DMS79 treated with DMSO at 0.1 percent for 48 hours (cell line): ENCODE results near the gene MSX1.

Experiments used
- DNase-seq: peaks from one replicate; lab custom pipeline; 2025; lab: John Stamatoyannopoulos, UW

MSX1 gene

GRCh38 chr4:4857809-4858508 is 1.5 kb upstream of the MSX1 start:
- no peak for DNase-seq

GRCh38 chr4:4858527-4859324 is 739 bp upstream of the MSX1 start:
- DNase-seq: no peak

- no peak for DNase-seq
Measured at GRCh38 chr4:4859799-4860599, 534 bp downstream of the MSX1 start.

GRCh38 chr4:4860600-4861389 is 1.3 kb downstream of the MSX1 start:
- no peak for DNase-seq

- no peak for DNase-seq
Measured at GRCh38 chr4:4861390-4862018, 2.0 kb downstream of the MSX1 start.

GRCh38 chr4:4862071-4862551 is 2.6 kb downstream of the MSX1 start:
- no peak for DNase-seq

- DNase-seq: no peak
Measured at GRCh38 chr4:4862665-4863482, 3.4 kb downstream of the MSX1 start.

- DNase-seq: no peak
Measured at GRCh38 chr4:4864443-4864939, 5.0 kb downstream of the MSX1 start.

GRCh38 chr4:4864940-4865704 is 5.7 kb downstream of the MSX1 start:
- no peak for DNase-seq

GRCh38 chr4:4865705-4866123 is 6.2 kb downstream of the MSX1 start:
- no peak for DNase-seq

- no peak for DNase-seq
Measured at GRCh38 chr4:4866124-4866865, 6.8 kb downstream of the MSX1 start.

GRCh38 chr4:4866866-4867374 is 7.5 kb downstream of the MSX1 start:
- DNase-seq: no peak

- no peak for DNase-seq
Measured at GRCh38 chr4:4867375-4868039, 8.0 kb downstream of the MSX1 start.

- DNase-seq: no peak
Measured at GRCh38 chr4:4868040-4868757, 8.7 kb downstream of the MSX1 start.

- no peak for DNase-seq
Measured at GRCh38 chr4:4868758-4869723, 9.6 kb downstream of the MSX1 start.
